Stimulated activated CD4-positive, alpha-beta T cell treated with anti-CD3 and anti-CD28 coated beads, Interleukin-15, amount 100 ng/mL, for 48 hours (primary cell): ENCODE measurements around the gene RAD50.
"Not testable (repeated sequence)": the region's sequence is repeated elsewhere in the genome, so short reads cannot be mapped to it uniquely, and the experiment has no call there.

Experiments
- DNase-seq, 2 donors: peaks; one replicate each; pipeline ENCODE4 v3.0.0-alpha.2; 2020; ENCODE audit warnings: low read depth in 2 of 2

Gene RAD50

DNA sequence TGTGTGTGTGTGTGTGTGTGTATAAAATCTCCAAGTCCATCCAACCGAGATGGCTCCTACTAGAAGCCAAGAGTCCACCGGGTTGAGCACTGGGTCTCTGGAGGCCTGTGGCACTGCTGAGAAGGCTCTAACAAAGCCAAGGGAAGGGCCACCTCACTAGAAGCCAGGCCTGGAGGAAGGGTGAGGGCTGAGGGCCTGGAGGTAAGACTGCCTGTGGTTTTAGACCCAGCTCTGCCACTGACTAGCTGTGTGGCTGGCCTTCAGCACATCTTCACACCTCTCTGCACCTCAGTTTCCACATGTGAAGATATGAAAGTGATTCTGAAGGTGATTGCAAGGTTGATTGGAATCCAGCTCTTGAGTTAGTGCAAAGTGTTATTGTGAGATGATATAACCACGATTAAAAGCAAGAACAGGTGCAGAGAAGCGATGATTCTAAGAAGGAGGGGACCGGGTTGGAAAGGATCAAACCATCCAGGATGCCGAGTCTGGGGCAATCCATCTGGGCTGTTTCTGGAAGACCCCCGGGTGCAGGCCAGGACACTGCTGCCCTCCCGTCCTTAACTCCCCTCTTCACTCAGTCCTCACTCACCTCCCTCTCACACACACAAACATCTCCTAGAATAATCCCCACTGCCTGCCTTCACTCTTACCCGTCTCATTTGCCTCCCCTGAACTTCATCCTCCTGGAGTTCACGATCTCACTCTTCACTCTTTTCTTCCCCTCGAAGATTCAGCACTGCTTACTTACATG, 119.3 kb downstream of the RAD50 start:
- DNase-seq, result no peak

GRCh38 chr5:132677191-132677590, 120.4 kb downstream of the RAD50 start:
- no peak for DNase-seq

- no peak for DNase-seq
Measured at GRCh38 chr5:132677682-132678400, 121.1 kb downstream of the RAD50 start.

DNA sequence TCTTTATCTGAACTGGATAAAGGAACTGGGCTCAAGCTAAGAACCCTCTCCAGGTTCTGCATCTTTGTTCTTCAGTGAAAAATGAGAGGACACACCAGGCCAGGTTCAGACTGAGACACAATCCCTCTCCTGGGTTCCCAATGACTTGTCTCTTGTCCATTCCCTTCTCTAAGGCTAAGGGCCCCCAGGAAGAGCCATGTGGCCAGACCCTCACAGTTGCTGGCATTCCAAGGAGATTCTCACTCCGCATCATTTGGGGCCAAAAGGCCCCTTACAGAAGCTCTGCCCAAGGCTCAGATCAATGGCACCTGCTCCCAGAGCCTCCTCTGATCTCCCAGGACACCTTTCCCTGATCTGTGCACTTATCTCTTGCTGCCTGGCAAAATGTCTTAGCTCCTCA, 122.0 kb downstream of the RAD50 start:
- no peak for DNase-seq

DNA sequence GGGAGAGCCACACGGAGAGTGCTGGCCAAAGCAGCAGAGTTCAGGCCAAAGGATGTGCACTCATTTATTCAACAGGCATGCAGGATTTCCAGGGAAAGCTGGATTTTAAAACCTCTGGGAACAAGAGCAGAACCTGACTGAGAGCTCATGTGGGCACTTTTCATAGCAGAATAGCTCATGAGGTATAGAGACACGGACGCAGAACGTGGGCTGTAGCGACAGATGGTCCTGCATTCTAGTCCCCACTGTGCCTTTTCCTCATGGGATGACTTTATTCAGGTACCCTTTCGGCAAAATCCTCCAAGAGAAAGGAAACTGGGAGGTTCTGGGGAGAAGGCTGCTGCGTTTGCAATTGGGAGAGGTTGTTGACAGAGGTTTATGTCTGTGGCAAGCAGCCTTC, 122.4 kb downstream of the RAD50 start:
- no peak for DNase-seq

- no peak for DNase-seq
Measured at GRCh38 chr5:132679717-132680380, 123.1 kb downstream of the RAD50 start.

- no peak for DNase-seq
Measured at GRCh38 chr5:132680780-132681475, 124.2 kb downstream of the RAD50 start.

DNA sequence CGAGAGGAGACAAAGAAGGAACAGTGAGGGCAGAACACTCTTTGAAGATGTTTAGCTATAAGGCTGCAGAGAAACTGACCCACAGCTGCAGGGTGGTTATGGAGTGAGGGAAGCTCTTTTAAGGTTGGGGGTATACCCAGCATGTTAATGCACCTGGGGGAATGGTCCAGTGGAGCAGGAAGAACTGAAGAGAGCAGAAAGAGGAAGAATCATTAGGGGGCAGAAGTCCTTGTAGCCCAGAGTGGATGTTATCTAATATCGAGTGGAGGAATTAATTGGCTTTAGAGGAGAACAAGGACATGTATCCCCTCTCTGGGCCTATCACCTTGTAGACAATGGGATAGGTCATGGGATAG, 124.7 kb downstream of the RAD50 start:
- DNase-seq, result no peak

- no peak for DNase-seq
Measured at GRCh38 chr5:132681983-132682382, 125.2 kb downstream of the RAD50 start.

- DNase-seq, result no peak
Measured at GRCh38 chr5:132684491-132684890, 127.7 kb downstream of the RAD50 start.

- DNase-seq, result no peak
Measured at GRCh38 chr5:132684922-132685720, 128.3 kb downstream of the RAD50 start.

- DNase-seq, result no peak
Measured at GRCh38 chr5:132686193-132686592, 129.4 kb downstream of the RAD50 start.

- DNase-seq, result peak in 1 of 2 donors; percentile 10
Measured at GRCh38 chr5:132687995-132688394, 131.2 kb downstream of the RAD50 start.

DNA sequence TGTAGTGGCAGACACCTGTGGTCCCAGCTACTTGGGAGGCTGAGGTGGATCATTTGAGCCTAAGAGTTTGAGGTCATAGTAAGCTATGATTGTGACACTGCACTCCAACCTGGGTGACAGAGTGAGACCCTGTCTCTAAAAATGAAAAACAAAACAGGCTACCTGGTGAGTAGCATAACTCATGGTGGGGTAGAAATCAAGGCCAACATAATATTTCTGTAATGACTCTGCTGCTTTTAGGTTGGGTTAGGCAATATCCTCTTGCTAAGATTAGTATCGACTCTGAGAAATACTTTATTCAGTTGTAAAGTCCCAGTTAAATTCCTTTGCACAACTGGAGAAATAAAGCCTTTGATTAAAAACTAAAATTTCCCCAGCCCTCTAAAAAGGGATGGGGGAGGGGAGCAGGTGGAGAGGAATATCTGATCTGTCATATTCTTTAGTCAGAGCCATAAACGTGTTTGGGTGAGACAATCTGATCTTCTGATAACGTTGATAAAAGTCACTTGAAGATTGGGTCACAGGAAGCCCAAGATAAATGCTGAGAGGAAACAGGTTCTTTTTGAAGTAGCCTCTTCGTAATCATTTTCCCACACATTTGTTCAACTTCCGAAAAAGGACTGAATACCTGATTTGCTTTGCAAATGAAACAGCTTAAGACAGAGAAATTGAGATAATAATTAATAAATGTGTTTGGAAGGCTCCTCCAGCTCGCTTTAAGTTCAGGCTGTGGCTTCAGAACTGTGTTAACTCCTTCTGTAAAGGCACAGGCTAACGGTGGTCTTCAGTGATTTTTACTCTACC, 132.0 kb downstream of the RAD50 start:
- DNase-seq, result peak in 1 of 2 donors; percentile 13

DNA sequence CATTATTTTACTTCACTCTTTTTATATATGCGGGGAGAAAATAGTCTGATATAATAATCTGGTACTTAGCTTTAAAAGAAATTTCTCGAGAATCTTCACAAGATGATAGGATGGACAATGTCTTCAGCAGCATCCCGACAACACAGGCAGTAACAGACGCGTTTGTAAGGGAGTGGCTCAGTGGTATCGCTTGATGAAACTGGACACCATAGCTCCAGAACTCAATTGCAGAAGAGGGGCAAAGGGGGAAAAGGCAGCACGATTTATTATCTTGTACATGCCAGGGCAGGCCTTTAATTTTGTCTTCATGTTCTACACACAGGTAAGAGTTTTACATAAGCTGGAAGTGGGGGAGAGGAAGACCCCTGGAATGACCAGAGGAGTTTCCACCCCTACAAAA, 132.7 kb downstream of the RAD50 start:
- no peak for DNase-seq

- DNase-seq, result no peak
Measured at GRCh38 chr5:132690156-132690555, 133.4 kb downstream of the RAD50 start.

DNA sequence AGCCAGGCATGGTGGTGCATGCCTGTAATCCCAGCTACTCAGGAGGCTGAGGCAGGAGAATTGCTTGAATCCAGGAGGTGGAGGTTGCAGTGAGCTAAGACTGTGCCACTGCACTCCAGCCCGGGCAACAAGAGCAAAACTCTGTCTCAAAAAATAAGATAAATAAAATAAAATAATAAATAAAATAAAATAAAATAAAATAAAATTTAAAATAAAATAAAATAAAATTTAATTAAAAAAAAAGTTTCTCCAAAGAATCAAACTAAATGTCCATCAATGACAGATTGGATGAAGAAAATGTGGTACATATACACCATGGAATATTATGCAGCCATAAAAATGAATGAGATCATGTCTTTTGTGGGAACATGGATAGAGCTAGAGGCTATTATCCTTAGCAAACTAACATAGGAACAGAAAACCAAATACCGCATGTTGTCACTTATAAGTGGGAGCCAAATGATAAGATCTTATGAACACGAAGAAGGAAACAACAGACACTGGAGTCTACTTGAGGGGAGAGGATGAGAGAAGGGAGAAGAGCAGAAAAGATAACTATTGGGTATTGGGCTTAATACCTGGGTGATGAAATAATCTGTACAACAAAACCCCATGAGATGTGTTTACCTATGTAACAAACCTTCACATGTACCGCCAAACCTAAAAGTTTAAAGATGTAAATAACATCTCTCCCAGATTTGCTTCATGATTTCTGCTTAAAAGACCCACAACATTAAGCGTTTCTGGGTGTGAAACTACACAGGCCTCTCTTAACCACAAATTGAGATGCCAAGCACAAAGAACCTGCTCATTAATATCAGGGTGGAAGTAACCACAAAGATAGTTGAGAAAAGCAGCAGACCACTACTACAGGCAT, 135.2 kb downstream of the RAD50 start:
- not testable (repeated sequence) for DNase-seq

- DNase-seq, result no peak
Measured at GRCh38 chr5:132692632-132692967, 135.8 kb downstream of the RAD50 start.
